HUES48 (cell line): ENCODE measurements around the gene GNG3.

ENCODE experiments used
- H3K27ac ChIP-seq: one replicate; pipeline ENCODE4 v1.7.0; 2013; ENCODE audit warnings: low read depth, low read length, inconsistent platforms
- H3K27me3 ChIP-seq: 2 replicates; pipeline ENCODE4 v1.6.1; 2013; ENCODE audit warnings: mild to moderate bottlenecking, low read length; ENCODE audit not compliant: control insufficient read depth, insufficient read depth
- H3K36me3 ChIP-seq: 2 replicates; pipeline ENCODE4 v1.6.1; 2013; ENCODE audit warnings: low read length; ENCODE audit not compliant: control insufficient read depth, insufficient read depth
- H3K4me1 ChIP-seq: 2 replicates; pipeline ENCODE4 v1.6.1; 2013; ENCODE audit warnings: mild to moderate bottlenecking, low read length; ENCODE audit not compliant: control insufficient read depth, insufficient read depth
- H3K4me3 ChIP-seq: 2 replicates; pipeline ENCODE4 v1.5.1; 2013; ENCODE audit warnings: mild to moderate bottlenecking, low read depth, low read length
- H3K9ac ChIP-seq: 2 replicates; pipeline ENCODE4 v1.6.1; 2013; ENCODE audit warnings: mild to moderate bottlenecking, low read depth, low read length, moderate library complexity
- H3K9me3 ChIP-seq: 2 replicates; pipeline ENCODE4 v1.6.1; 2013; ENCODE audit warnings: low read length; ENCODE audit not compliant: control insufficient read depth, insufficient read depth

GNG3 gene

DNA sequence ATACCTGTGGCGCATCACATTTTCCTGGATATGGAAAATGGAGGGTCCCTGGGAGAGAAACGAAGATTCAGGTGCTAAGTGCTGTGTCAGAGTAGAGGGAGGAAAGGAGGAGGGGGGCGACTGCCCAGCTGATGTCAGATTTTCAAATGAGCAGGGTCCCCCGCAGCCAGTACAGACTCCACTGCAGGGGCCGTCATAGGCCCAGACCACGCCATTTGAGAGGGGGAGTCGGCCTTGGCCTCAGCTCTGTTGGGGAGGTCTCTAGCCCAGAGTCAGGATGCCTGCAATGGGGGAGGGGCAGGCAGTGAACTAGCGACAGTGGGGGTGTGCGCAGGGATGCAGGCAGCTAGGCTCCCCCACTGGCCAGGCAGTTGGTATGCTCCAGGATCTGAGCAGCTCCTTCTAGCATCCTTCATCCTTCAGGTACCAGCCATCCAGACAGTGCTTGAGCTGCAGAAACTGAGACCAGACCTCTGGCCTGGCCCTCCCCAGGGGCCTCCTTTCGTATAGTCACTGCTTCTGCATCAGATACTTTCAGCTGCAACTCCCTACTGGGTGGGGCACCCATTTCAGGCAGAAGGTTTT, at the start of gene GNG3, which contains the start of gene BSCL2:
Gene GNG3, plus strand, starts transcription at position 400 of the 585 bp plus-strand sequence. CDS start 620 bp downstream, outside the sequence.
Gene BSCL2, minus strand, starts transcription at position 148 of the 585 bp plus-strand sequence. CDS start 229 bp downstream, outside the sequence.
- peaks cover 19% of the 10 kb centered on the region for H3K4me1 ChIP-seq
- no peaks in the 10 kb centered on the region for H3K27me3 ChIP-seq
- peaks cover 29% of the 10 kb centered on the region for H3K36me3 ChIP-seq
- H3K9ac ChIP-seq = peak within 1 kb of the TSS; percentile 82
- peak within 1 kb of the TSS; percentile 98 for H3K27ac ChIP-seq
- peak within 1 kb of the TSS; percentile 97 for H3K4me3 ChIP-seq
- H3K9me3 ChIP-seq = no peaks in the 10 kb centered on the region

DNA sequence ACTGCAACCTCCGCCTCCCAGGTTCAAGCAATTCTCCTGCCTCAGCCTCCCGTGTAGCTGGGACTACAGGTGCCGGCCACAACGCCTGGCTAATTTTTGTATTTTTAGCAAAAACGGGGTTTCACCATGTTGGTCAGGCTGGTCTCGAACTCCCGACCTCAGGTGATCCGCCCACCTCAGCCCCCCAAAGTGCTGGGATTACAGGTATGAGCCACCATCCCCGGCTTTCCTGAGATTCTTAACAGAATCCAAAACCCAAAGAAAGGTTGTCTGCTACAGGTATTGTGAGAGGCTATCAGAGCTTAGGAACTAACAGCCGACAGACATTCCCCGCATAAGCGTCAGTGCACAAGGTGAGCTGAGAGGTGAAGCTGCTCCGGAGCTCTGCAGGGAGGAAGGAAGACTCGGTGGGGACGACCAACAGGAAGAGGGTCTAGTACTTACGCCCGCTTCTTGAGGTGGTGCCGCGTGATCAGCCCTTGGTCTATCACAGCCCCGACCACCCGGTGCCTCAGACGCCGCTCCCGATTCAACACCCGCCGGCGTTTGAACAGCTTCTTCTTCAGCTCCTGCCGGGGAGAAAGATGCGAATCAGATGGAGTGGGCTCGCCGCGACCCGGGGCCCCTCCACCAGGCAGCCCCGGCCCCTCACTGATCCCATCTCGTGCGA, 42.9 kb upstream of the GNG3 start:
- Histone ChIP-seq H3K4me3 (peak overlapping the region; percentile 73), H3K27me3 (no peaks in the 10 kb centered on the region), H3K9ac (peak overlapping the region; percentile 89), H3K36me3 (peaks cover 30% of the 10 kb centered on the region), H3K27ac (peak overlapping the region; percentile 97), H3K9me3 (no peaks in the 10 kb centered on the region), H3K4me1 (peaks cover 12% of the 10 kb centered on the region; the same call in 1 of the 2 replicates)

DNA sequence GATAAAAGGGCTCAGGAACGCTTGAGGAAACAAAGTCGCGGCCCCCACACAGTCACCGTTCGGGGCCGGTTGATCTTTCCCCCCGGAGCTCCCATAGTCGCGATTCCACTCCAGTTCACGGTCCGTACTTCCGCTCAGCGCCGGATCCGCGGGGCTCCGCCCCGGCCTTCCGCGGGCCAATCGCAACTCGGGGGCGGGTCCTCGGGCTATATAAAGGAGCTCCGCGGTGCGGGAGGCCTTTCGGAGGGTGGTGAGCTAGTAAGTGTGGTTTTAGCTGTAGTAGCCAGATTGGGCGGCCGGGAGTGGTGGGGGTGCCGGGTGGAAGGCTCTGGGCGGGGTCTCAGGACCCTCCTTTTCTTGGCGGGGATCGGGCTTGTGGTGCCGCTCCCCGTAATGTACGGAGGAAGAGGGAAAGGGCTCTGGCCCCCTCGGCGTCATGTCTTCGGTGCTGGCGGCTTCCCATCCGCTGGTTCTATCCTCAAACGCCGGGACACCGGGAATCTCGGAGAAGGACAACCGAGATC, 42.3 kb upstream of the GNG3 start, which contains the start of the genes C11orf98 and CSKMT:
Gene C11orf98, minus strand, starts transcription at position 136 of the 524 bp plus-strand sequence. Its CDS starts 41 bp downstream, at position 95.
Gene CSKMT, plus strand, starts transcription at position 238 of the 524 bp plus-strand sequence. CDS start 568 bp downstream, outside the sequence.
- H3K4me3 ChIP-seq = peak within 1 kb of the TSS; percentile 73
- H3K27ac ChIP-seq = peak within 1 kb of the TSS; percentile 97
- peaks cover 12% of the 10 kb centered on the region; the same call in 1 of the 2 replicates for H3K4me1 ChIP-seq
- peaks cover 30% of the 10 kb centered on the region for H3K36me3 ChIP-seq
- H3K9ac ChIP-seq = peak within 1 kb of the TSS; percentile 98
- no peaks in the 10 kb centered on the region for H3K9me3 ChIP-seq
- H3K27me3 ChIP-seq = no peaks in the 10 kb centered on the region

DNA sequence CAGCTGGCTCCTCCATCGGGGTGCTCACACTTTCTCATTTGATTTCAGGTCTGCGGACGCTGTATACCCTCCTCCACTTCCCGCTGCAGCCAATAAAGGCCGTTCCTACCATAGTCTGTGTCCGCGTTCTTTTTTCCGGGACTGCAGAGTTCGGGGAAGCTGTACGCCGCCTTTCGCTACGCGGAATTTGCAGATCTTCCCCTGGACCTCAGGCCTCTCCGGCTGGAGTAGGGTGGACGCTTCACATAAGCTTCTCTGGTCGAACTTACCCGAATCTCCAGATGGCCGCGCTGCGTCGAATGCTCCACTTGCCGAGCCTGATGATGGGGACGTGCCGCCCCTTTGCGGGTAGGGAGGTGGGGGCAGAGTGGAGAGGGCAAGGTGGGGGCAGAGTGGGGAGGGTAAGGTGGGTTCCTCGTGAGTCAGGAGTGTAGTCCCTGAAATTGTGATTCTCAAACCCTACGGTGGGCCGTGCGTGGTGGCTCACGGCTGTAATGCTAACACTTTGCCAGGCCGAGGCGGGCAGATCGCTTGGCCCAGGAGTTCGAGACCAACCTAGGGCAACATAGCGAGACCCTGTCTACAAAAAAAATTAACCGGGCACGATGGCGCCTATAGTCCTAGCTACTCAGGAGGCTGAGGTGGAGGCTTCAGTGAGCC, 41.7 kb upstream of the GNG3 start:
- no peaks in the 10 kb centered on the region for H3K27me3 ChIP-seq
- H3K9me3 ChIP-seq = no peaks in the 10 kb centered on the region
- H3K36me3 ChIP-seq = peaks cover 30% of the 10 kb centered on the region
- peak overlapping the region; percentile 73 for H3K4me3 ChIP-seq
- H3K9ac ChIP-seq = peak overlapping the region; percentile 98
- H3K27ac ChIP-seq = peak overlapping the region; percentile 97
- H3K4me1 ChIP-seq = peaks cover 12% of the 10 kb centered on the region; the same call in 1 of the 2 replicates

DNA sequence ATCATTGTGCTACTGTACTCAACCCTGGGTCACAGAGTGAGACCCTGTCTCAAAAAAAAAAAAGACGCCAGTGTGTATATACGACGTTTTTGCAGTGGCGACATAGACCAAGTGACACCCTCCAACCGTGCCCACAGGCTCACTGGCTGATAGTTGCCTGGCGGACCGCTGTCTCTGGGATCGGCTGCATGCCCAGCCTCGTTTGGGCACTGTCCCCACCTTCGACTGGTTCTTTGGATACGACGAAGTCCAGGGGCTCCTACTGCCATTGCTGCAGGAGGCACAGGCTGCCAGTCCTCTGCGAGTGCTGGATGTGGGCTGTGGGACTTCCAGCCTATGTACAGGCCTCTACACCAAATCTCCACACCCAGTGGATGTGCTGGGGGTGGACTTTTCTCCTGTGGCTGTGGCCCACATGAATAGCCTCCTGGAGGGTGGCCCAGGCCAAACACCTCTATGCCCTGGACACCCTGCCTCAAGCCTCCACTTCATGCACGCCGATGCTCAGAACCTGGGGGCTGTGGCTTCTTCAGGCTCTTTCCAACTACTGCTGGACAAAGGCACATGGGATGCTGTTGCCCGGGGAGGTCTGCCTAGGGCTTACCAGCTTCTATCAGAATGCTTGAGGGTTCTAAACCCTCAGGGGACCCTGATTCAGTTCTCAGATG, 41.1 kb upstream of the GNG3 start:
- peak overlapping the region; percentile 98 for H3K9ac ChIP-seq
- H3K27ac ChIP-seq = peak overlapping the region; percentile 97
- peak overlapping the region; percentile 73 for H3K4me3 ChIP-seq
- no peaks in the 10 kb centered on the region for H3K9me3 ChIP-seq
- H3K36me3 ChIP-seq = peaks cover 30% of the 10 kb centered on the region
- H3K4me1 ChIP-seq = peaks cover 12% of the 10 kb centered on the region; the same call in 1 of the 2 replicates
- H3K27me3 ChIP-seq = no peaks in the 10 kb centered on the region

DNA sequence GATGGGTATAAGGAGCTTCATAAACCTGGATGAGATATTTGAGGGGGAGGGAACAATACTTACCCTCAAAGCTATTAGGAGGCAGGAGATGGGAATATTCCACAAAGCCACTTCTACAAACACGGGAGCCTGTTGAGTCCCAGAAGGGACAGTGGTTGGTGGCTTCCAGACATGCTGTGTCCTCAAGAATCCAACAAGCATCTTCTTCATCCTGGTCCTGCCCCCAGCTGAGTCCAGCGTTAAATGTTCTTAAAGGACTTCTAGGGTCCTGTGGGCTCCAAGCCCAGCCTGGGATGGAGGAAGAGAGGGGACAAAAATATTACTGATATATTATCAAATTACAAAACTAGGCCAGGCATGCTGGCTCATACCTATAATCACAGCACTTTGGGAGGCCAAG, 40.0 kb upstream of the GNG3 start:
- H3K9ac ChIP-seq = no peak overlapping the region; the same call in 1 of the 2 replicates
- peaks cover 12% of the 10 kb centered on the region; the same call in 1 of the 2 replicates for H3K4me1 ChIP-seq
- H3K4me3 ChIP-seq = peak overlapping the region; percentile 73; the same call in 1 of the 2 replicates
- H3K27me3 ChIP-seq = no peaks in the 10 kb centered on the region
- H3K9me3 ChIP-seq = no peaks in the 10 kb centered on the region
- H3K36me3 ChIP-seq = peaks cover 25% of the 10 kb centered on the region
- H3K27ac ChIP-seq = peak overlapping the region; percentile 97

DNA sequence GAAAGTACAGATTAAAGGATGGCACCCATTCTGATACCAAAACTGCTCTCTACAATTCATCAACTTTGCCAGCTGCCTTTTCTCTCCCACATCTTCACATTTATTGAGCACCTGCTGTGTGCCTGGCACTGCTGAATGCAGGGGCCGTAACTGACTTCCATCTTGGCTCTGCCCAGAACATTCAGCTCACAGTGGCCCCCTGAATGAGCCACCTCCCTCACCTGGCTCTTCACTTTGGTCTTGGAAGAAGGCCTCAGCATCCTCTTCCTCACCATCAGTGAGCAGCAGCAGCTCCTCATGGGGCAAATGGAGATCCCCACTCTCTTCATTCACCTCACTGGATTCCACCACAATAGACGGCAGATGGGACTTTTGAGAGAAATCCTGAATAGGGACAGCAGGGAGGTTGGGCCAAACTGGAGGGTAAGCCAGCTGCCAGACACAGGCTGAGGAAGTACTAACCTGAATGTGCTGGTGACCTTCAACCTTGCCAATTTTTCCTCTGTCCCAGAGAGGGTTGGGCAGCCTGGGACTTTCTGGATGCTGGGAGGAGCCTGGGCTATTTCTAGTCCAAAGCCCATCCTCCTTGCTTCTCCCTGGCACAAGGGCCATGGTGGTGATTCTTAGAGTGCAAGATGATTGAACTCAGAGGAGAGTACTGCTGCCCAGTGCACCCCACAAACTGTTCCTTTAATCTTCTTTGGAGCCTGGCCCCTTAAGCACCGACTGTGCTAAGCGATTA, 37.9 kb upstream of the GNG3 start:
- peaks cover 33% of the 10 kb centered on the region for H3K36me3 ChIP-seq
- no peaks in the 10 kb centered on the region for H3K27me3 ChIP-seq
- peak overlapping the region; percentile 58 for H3K27ac ChIP-seq
- H3K4me3 ChIP-seq = no peak overlapping the region
- H3K4me1 ChIP-seq = peaks cover 12% of the 10 kb centered on the region; the same call in 1 of the 2 replicates
- H3K9me3 ChIP-seq = no peaks in the 10 kb centered on the region
- H3K9ac ChIP-seq = no peak overlapping the region

DNA sequence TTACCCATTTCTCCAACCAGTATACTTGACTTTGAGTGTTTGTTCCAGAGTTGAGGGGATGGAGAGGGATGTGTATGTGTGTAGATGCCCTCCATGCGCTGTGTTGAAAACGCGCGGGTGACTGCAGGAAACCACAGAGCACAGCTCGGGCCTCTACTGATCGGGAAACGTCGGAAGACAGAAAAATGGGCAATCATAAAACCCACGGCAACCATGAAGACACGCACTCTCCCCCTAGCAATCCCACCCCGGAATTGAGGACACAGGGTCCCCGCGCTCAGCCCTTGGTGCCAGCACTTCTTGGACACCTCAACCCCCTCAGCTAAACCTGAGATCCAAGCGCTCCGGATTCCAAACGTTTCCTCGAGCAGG, 36.3 kb upstream of the GNG3 start:
- Histone ChIP-seq H3K36me3 (peaks cover 36% of the 10 kb centered on the region), H3K4me1 (peaks cover 11% of the 10 kb centered on the region; the same call in 1 of the 2 replicates), H3K4me3 (peak overlapping the region; percentile 87), H3K27me3 (no peaks in the 10 kb centered on the region), H3K9me3 (no peaks in the 10 kb centered on the region), H3K27ac (peak overlapping the region; percentile 96), H3K9ac (peak overlapping the region; percentile 83)

DNA sequence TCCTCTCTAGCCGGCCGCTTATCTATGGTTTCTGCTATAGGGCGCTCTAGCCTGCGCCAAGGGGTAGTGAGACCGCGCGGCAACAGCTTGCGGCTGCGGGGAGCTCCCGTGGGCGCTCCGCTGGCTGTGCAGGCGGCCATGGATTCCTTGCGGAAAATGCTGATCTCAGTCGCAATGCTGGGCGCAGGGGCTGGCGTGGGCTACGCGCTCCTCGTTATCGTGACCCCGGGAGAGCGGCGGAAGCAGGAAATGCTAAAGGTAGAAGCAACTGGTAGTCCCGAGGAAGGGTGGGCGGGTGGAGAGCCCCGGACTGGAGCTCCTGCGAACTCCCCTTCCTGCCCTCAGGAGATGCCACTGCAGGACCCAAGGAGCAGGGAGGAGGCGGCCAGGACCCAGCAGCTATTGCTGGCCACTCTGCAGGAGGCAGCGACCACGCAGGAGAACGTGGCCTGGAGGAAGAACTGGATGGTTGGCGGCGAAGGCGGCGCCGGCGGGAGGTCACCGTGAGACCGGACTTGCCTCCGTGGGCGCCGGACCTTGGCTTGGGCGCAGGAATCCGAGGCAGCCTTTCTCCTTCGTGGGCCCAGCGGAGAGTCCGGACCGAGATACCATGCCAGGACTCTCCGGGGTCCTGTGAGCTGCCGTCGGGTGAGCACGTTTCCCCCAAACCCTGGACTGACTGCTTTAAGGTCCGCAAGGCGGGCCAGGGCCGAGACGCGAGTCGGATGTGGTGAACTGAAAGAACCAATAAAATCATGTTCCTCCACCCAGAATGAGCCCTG, 35.7 kb upstream of the GNG3 start, which contains the start of the genes LBHD1 and UQCC3:
Gene LBHD1, minus strand, starts transcription at position 660 of the 782 bp plus-strand sequence. CDS start 2,236 bp downstream, outside the sequence.
Gene UQCC3, plus strand, starts transcription at position 66 of the 782 bp plus-strand sequence. Its CDS starts 73 bp downstream, at position 139.
- no peaks in the 10 kb centered on the region for H3K9me3 ChIP-seq
- H3K9ac ChIP-seq = peak within 1 kb of the TSS; percentile 83
- peaks cover 36% of the 10 kb centered on the region for H3K36me3 ChIP-seq
- peak within 1 kb of the TSS; percentile 96 for H3K27ac ChIP-seq
- peak within 1 kb of the TSS; percentile 87 for H3K4me3 ChIP-seq
- peaks cover 5% of the 10 kb centered on the region; the same call in 1 of the 2 replicates for H3K4me1 ChIP-seq
- H3K27me3 ChIP-seq = no peaks in the 10 kb centered on the region
